Neutrophil (primary cell): ENCODE data around the gene LRP8.

ENCODE experiments used
- H3K27ac ChIP-seq: fragments of 200-600 bp; sonication (generic); 2 replicates; pipeline ENCODE4 v1.5.1; 2016; ENCODE audit warnings: mild to moderate bottlenecking, moderate library complexity
- H3K27me3 ChIP-seq: fragments of 200-600 bp; sonication (generic); 2 replicates; pipeline ENCODE4 v1.6.0; 2016; ENCODE audit warnings: mild to moderate bottlenecking
- H3K36me3 ChIP-seq: fragments of 200-600 bp; sonication (generic); 2 replicates; pipeline ENCODE4 v1.5.1; 2017
- H3K4me1 ChIP-seq, 2 experiments: fragments of 200-600 bp in 1 of 2; sonication (generic) in 1 of 2; 1 replicate in 1 of 2; 2 replicates in 1 of 2; pipeline versions ENCODE4 v1.5.1 to v1.6.1; 2013 to 2016; ENCODE audit warnings: low read depth in 1 of 2, low read length in 1 of 2, mild to moderate bottlenecking in 1 of 2, moderate library complexity in 1 of 2; ENCODE audit not compliant: control insufficient read depth in 1 of 2, insufficient read depth in 1 of 2
- H3K4me3 ChIP-seq, 2 experiments: fragments of 200-600 bp in 1 of 2; sonication (generic) in 1 of 2; 1 replicate in 1 of 2; 2 replicates in 1 of 2; pipeline ENCODE4 v1.5.1; 2013 to 2016; ENCODE audit warnings: low read depth in 1 of 2, low read length in 1 of 2, mild to moderate bottlenecking in 1 of 2, moderate library complexity in 1 of 2
- H3K9me3 ChIP-seq: fragments of 200-600 bp; sonication (generic); 2 replicates; pipeline ENCODE4 v1.5.1; 2016
- CTCF ChIP-seq: fragments of 200-600 bp; sonication (generic); IDR thresholded peaks from 2 replicates; pipeline ENCODE4 v1.5.1; 2016; ENCODE audit warnings: antibody characterized with exemption

The LRP8 gene

GRCh38 chr1:53321776-53322602 is 5.9 kb downstream of the LRP8 start:
- Histone ChIP-seq H3K4me1 (peaks cover 14 to 16% of the 10 kb centered on the region in 2 experiments), H3K4me3 (no peak overlapping the region), H3K36me3 (no peaks in the 10 kb centered on the region), H3K27me3 (peaks cover 18% of the 10 kb centered on the region), H3K27ac (no peak overlapping the region), H3K9me3 (no peaks in the 10 kb centered on the region)
- no peak for TF ChIP-seq CTCF

- H3K4me3 ChIP-seq = no peak overlapping the region
These were observed 6.5 kb downstream of the LRP8 start for GRCh38 chr1:53321366-53321765.

GRCh38 chr1:53320646-53321045 is 7.2 kb downstream of the LRP8 start:
- no peak overlapping the region for H3K4me3 ChIP-seq
- peaks cover 2 to 3% of the 10 kb centered on the region in 2 experiments for H3K4me1 ChIP-seq
- TF ChIP-seq CTCF = no peak
- H3K9me3 ChIP-seq = no peaks in the 10 kb centered on the region
- no peak overlapping the region for H3K27ac ChIP-seq
- peaks cover 6% of the 10 kb centered on the region for H3K27me3 ChIP-seq
- H3K36me3 ChIP-seq = no peaks in the 10 kb centered on the region

More at GRCh38 chr1:53321366-53321765, 6.5 kb downstream of the LRP8 start:
- Histone ChIP-seq H3K9me3 (no peaks in the 10 kb centered on the region), H3K27ac (no peak overlapping the region), H3K27me3 (peaks cover 13% of the 10 kb centered on the region), H3K4me1 (peaks cover 8 to 10% of the 10 kb centered on the region in 2 experiments), H3K36me3 (no peaks in the 10 kb centered on the region)
- TF ChIP-seq CTCF = no peak

- Histone ChIP-seq H3K27ac (no peak overlapping the region), H3K9me3 (no peaks in the 10 kb centered on the region), H3K4me1 (no peaks in the 10 kb centered on the region), H3K4me3 (no peak overlapping the region), H3K36me3 (no peaks in the 10 kb centered on the region), H3K27me3 (no peaks in the 10 kb centered on the region)
- no peak for TF ChIP-seq CTCF
These were observed 8.4 kb downstream of the LRP8 start for GRCh38 chr1:53319296-53320101.

GRCh38 chr1:53317646-53318539 is 10.0 kb downstream of the LRP8 start:
- Histone ChIP-seq H3K27ac (no peak overlapping the region), H3K36me3 (no peaks in the 10 kb centered on the region), H3K27me3 (no peaks in the 10 kb centered on the region), H3K4me1 (no peaks in the 10 kb centered on the region), H3K9me3 (no peaks in the 10 kb centered on the region), H3K4me3 (no peak overlapping the region)
- no peak for TF ChIP-seq CTCF
